Calu3 (cell line): ENCODE measurements around the gene STK38L. TPM values are rescaled to one million over a fixed set of nuclear protein-coding genes. Genes with fewer than 3 reads are reported as not detected.

ENCODE experiments used
- BruUV-seq: library from RNA; stranded (reverse); fragments of 400-500 nt; replicated peaks from 2 replicates; lab custom pipeline; 2021; lab: Mats Ljungman, UMichigan
- CTCF ChIA-PET: fragments of 300-600 bp; sonication (Branson Sonifier 250); formaldehyde crosslinking; loops from one replicate; lab custom pipeline; 2022; ENCODE audit warnings: antibody characterized with exemption; lab: Charles Lee
- DNase-seq: peaks from one replicate; pipeline ENCODE4 v3.0.0; 2022
- H3K27ac Mint-ChIP-seq: one replicate; pipeline ENCODE4 v1.8.0; 2022; ENCODE audit warnings: mixed read lengths; ENCODE audit not compliant: unreplicated experiment
- H3K27me3 Mint-ChIP-seq: one replicate; pipeline ENCODE4 v1.8.0; 2022; ENCODE audit warnings: mixed read lengths; ENCODE audit not compliant: unreplicated experiment
- H3K36me3 Mint-ChIP-seq: one replicate; pipeline ENCODE4 v1.8.0; 2022; ENCODE audit warnings: mild to moderate bottlenecking, moderate library complexity, mixed read lengths; ENCODE audit not compliant: insufficient read depth, unreplicated experiment
- H3K4me1 Mint-ChIP-seq: one replicate; pipeline ENCODE4 v1.8.0; 2022; ENCODE audit warnings: mild to moderate bottlenecking, low read depth, mixed read lengths; ENCODE audit not compliant: unreplicated experiment
- H3K4me3 Mint-ChIP-seq: one replicate; pipeline ENCODE4 v1.8.0; 2022; ENCODE audit warnings: mild to moderate bottlenecking, low read depth, moderate library complexity, mixed read lengths; ENCODE audit not compliant: unreplicated experiment
- H3K9me3 Mint-ChIP-seq: one replicate; pipeline ENCODE4 v1.8.0; 2022; ENCODE audit warnings: low read depth, mixed read lengths; ENCODE audit not compliant: unreplicated experiment
- intact Hi-C: fragments of 100-400 bp; cut with micrococcal nuclease; formaldehyde crosslinking; loops from one replicate; pipeline ENCODE4 v1.10.0; 2022; ENCODE audit not compliant: unreplicated experiment
- total RNA-seq: library from RNA; stranded (reverse); gene quantifications from 2 replicates; pipeline ENCODE4 v1.2.3, GENCODE V29; 2022
- TF ChIP-seq, protein P1 (sequence below): fragments of 200-600 bp; IDR thresholded peaks from one replicate; pipeline ENCODE4 v1.8.0; 2022; ENCODE audit warnings: antibody characterized with exemption; ENCODE audit not compliant: unreplicated experiment

STK38L gene
- total RNA-seq, 1 experiment from 2014 or later: 24.6 TPM

DNA sequence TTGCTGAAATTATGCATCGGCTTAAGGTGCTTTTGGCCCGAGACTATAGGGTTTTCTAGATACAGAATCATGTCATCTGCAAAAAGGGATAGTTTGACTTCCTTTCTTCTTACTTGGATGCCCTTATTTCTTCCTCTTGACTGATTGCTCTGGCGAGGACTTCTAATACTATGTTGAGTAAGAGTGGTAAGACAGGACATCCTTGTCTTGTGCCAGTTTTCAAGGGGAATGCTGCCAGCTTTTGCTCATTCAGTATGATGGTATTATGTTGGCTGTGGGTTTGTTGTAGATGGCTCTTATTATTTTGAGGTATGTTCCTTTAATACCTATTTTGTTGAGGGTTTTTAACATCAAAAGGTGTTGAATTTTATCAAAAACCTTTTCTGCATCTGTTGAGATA lies 96.9 kb downstream of the STK38L start:
- Mint-ChIP-seq H3K4me3 (peak overlapping the region; percentile 18), H3K4me1 (peaks cover 91% of the 10 kb centered on the region), H3K27me3 (no peaks in the 10 kb centered on the region), H3K36me3 (peaks cover 48% of the 10 kb centered on the region), H3K27ac (peak overlapping the region; percentile 87), H3K9me3 (no peaks in the 10 kb centered on the region)
- DNase-seq: no peak
- no TSS peak for BruUV-seq
- TF ChIP-seq, protein P1, sequence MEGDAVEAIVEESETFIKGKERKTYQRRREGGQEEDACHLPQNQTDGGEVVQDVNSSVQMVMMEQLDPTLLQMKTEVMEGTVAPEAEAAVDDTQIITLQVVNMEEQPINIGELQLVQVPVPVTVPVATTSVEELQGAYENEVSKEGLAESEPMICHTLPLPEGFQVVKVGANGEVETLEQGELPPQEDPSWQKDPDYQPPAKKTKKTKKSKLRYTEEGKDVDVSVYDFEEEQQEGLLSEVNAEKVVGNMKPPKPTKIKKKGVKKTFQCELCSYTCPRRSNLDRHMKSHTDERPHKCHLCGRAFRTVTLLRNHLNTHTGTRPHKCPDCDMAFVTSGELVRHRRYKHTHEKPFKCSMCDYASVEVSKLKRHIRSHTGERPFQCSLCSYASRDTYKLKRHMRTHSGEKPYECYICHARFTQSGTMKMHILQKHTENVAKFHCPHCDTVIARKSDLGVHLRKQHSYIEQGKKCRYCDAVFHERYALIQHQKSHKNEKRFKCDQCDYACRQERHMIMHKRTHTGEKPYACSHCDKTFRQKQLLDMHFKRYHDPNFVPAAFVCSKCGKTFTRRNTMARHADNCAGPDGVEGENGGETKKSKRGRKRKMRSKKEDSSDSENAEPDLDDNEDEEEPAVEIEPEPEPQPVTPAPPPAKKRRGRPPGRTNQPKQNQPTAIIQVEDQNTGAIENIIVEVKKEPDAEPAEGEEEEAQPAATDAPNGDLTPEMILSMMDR: no peak
- CTCF ChIA-PET: no interaction called here
- intact Hi-C loops: no loop called here

DNA sequence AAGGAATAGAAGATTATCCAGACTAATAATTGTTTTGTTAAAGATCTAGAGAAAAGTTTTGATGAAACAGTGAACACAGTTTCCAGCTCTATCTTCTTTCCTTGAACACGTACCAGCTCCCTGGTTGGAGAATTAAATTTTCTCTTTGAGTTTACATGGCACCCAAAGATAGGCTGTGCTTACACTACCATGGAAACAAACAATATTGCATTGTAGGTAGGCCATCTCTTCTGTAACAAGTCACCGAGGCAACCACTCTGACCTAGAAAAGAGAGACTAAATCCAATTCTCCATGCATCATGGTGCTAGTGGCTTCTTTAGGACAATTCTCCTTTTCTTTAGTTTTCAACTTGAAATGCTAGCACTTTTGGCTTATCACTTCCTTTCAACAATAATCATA lies 98.5 kb downstream of the STK38L start:
- TF ChIP-seq, protein P1: no peak
- CTCF ChIA-PET: interaction anchor here (0.6 kb wide), 1 partner anchor 17 kb away, joined by 9 read pairs; no protein-coding TSS in a partner anchor
- no peak for DNase-seq
- intact Hi-C loops: no loop called here
- H3K27ac Mint-ChIP-seq: peak overlapping the region; percentile 44
- no TSS peak for BruUV-seq
- H3K9me3 Mint-ChIP-seq: no peaks in the 10 kb centered on the region
- H3K36me3 Mint-ChIP-seq: peaks cover 37% of the 10 kb centered on the region
- no peaks in the 10 kb centered on the region for H3K27me3 Mint-ChIP-seq
- no peak overlapping the region for H3K4me3 Mint-ChIP-seq
- peaks cover 96% of the 10 kb centered on the region for H3K4me1 Mint-ChIP-seq

DNA sequence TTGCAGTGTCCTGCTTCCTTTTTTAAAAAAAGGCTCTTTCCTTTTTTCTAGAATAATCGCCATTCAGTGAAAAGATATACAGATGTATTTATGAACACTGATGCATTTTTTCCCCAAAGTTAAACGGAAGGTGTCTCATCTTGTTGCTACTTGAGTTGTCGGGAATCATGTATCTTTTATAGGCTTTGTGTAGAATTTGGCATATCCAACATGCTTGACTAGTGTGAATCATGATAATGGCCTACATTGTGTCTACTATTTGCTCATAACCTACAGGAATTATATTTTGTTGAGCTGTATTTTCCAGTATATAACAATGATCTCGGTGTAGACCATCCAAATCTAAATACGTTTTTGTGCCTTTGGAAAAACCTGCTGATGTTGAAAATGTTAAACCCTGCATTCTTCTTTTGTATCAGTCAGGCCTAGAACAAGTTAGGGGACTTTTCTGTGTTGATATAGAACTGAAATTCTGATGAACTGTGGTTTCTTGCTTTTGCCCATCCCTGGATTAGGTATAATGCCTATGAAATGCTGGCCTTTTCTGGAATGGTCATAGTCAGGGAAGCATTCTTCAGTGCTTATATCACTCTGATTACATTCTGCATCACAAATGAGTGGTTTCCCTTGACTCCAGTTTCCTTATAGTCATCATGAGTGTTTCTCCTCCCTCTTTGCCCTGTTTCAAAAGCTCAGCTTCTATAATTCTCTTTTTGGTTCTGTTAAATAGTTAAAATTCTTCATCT lies 99.3 kb downstream of the STK38L start:
- no TSS peak for BruUV-seq
- H3K4me1 Mint-ChIP-seq: peaks cover 96% of the 10 kb centered on the region
- peak overlapping the region; percentile 24 for H3K4me3 Mint-ChIP-seq
- peaks cover 28% of the 10 kb centered on the region for H3K36me3 Mint-ChIP-seq
- no peaks in the 10 kb centered on the region for H3K27me3 Mint-ChIP-seq
- H3K27ac Mint-ChIP-seq: peak overlapping the region; percentile 96
- intact Hi-C loops: no loop called here
- TF ChIP-seq, protein P1: no peak
- peak; percentile 32 for DNase-seq
- CTCF ChIA-PET: interaction anchor here (0.5 kb wide), 1 partner anchor 16 kb away, joined by 4 read pairs; no protein-coding TSS in a partner anchor
- H3K9me3 Mint-ChIP-seq: no peaks in the 10 kb centered on the region

DNA sequence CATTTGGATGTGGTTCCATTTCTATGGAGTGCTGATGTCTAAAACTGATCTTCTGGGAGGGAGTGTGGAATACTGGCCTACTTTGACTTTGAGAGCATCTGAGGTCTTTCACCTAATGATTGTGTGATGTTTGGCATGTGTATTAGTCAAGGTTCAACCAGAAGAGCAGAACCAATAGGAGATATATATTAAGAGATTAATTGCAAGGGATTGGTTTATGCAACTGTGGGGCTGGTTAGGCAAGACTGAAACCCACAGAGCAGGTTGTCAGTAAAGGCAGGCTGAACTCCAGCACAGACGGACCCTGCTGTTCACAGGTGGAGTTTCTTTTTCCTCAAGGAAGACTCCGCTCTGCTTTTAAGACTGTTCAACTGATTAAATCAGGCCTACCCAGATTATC lies 100.2 kb downstream of the STK38L start:
- H3K9me3 Mint-ChIP-seq: no peaks in the 10 kb centered on the region
- H3K36me3 Mint-ChIP-seq: peaks cover 25% of the 10 kb centered on the region
- TF ChIP-seq, protein P1: no peak
- peaks cover 94% of the 10 kb centered on the region for H3K4me1 Mint-ChIP-seq
- BruUV-seq: no TSS peak
- H3K4me3 Mint-ChIP-seq: peak overlapping the region; percentile 24
- CTCF ChIA-PET: no interaction called here
- no peaks in the 10 kb centered on the region for H3K27me3 Mint-ChIP-seq
- peak overlapping the region; percentile 96 for H3K27ac Mint-ChIP-seq
- intact Hi-C loops: no loop called here
- DNase-seq: peak; percentile 58
